Hepatic stellate cell (primary cell): ENCODE measurements around the gene USP25.

Experiments
- DNase-seq: peaks from one replicate; pipeline ENCODE4 v3.0.0; 2011; ENCODE audit warnings: low spot score

USP25 gene, protein sequence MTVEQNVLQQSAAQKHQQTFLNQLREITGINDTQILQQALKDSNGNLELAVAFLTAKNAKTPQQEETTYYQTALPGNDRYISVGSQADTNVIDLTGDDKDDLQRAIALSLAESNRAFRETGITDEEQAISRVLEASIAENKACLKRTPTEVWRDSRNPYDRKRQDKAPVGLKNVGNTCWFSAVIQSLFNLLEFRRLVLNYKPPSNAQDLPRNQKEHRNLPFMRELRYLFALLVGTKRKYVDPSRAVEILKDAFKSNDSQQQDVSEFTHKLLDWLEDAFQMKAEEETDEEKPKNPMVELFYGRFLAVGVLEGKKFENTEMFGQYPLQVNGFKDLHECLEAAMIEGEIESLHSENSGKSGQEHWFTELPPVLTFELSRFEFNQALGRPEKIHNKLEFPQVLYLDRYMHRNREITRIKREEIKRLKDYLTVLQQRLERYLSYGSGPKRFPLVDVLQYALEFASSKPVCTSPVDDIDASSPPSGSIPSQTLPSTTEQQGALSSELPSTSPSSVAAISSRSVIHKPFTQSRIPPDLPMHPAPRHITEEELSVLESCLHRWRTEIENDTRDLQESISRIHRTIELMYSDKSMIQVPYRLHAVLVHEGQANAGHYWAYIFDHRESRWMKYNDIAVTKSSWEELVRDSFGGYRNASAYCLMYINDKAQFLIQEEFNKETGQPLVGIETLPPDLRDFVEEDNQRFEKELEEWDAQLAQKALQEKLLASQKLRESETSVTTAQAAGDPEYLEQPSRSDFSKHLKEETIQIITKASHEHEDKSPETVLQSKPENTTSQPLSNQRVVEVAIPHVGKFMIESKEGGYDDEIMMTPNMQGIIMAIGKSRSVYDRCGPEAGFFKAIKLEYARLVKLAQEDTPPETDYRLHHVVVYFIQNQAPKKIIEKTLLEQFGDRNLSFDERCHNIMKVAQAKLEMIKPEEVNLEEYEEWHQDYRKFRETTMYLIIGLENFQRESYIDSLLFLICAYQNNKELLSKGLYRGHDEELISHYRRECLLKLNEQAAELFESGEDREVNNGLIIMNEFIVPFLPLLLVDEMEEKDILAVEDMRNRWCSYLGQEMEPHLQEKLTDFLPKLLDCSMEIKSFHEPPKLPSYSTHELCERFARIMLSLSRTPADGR

DNA sequence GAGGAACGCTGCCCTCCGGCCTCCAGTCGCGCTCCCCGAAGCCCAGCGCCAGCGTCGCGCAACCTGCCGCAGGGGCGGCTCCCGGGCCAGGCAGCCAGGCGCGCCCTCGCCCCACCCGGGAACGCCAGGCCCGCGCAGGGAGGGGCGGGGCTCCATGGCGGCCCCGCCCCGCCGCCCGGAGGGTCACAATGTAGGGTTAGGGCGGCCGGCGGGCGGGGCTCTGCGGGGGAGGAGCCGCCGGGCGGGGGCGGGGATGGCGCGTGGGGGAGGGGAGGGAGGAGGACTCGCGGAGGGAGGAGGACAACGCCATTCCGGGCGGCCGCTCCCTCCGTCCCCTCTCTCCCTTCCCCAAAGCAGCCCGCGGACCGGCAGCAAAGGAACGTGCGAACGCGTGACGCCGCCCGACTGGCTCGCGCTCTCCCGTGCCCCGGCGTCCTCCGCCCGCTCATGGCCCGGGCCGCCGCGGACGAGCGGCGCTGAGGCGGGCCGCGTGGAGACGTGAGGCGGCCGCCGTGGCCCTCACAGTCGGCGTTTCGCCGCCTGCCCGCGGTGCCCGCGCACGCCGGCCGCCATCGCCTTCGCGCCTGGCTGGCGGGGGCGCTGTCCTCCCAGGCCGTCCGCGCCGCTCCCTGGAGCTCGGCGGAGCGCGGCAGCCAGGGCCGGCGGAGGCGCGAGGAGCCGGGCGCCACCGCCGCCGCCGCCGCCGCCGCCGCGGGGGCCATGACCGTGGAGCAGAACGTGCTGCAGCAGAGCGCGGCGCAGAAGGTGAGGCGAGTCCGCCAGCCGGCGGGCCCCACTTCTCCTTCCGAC is at the start of gene USP25:
Gene USP25, plus strand, starts transcription at position 309 of the 810 bp plus-strand sequence. Its CDS starts 412 bp downstream, at position 721.
- DNase-seq, result peak; percentile 87

DNA sequence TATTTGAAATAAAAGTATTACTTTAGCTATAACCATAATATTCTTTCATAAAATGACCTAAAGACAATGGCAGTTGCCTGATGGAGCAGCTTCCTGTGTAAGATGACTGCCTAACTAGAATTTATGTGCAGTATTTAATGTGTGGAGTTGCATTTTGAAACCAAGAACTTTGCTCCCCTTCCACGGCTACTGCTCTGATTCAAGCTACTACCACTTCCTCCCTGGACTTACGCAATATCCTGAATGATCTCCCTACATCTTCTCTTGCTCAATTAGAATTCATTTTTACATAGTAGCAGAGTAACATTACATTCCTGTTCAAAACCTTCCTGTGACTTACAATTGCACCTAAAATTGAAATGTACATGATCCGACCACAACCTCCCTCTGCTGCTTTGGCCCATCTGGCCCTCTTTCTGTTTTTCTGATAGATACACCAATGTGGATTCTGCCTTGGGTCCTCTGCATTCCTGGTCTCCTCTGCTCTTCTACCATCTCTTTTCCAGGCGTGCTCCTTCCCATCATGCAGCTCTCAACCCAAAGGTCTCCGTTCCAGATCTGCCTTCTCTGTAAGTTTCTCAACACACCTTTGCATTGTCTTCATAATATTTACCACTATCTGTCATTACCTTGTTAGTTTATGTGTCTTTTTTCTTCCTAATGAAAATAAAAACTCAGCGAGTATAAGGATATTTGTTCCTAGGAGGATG is 47.4 kb upstream of the USP25 start:
- no peak for DNase-seq

DNA sequence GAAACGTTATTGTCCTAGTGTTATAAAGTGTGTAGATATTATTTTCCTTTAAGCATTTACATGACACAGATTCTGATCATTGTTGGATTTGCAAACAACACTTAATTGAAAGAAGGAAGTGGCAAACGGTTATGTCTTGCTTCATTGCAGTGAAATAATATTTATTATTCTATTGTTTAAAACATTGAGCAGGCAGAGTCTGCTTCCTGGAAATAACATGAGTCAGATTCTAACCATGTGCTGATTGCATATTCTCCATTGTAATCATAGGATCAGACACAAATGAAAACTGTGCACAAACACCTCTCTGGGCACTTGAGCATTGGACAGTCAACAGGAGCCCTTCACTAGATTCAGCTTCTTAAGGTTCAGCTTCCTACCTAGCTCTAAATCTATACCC is 46.8 kb upstream of the USP25 start:
- DNase-seq, result no peak

DNA sequence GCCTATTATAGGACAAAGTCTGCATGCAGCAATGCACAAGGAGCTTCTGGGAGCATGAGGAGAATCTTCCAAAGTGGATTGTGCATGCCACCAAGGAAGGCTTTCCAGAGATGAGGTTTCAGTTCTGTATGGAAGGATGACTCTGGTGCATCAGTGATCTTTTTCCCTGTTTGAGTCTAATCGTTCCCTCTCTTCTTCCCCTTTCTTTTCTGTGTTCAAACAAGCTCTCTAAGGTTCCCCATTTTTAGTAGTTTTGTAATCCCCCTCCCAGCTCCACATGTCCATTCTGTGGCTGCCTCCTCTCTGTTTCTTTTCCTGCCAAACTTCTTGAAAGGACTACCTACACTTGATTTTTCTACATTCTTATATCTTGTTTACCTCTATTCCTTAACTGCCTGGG is 43.3 kb upstream of the USP25 start:
- no peak for DNase-seq

DNA sequence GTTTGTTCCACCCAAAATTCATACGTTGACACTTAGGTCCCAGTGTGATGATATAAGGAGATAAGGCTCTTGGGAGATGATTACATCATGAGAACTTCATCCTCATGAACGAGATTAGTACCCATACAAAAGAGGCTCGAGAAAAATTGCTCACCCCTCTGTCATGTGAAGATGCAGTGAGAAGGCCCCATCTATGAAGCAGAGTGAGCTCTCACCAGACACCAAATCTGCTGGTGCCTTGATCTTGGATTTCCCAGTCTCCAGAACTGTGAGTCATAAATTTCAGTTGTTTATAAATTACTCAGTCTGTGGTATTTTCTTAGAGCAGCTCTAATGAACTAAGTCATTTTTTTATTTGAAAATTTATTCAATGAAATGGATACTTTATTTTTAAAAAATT is 42.6 kb upstream of the USP25 start:
- no peak for DNase-seq

DNA sequence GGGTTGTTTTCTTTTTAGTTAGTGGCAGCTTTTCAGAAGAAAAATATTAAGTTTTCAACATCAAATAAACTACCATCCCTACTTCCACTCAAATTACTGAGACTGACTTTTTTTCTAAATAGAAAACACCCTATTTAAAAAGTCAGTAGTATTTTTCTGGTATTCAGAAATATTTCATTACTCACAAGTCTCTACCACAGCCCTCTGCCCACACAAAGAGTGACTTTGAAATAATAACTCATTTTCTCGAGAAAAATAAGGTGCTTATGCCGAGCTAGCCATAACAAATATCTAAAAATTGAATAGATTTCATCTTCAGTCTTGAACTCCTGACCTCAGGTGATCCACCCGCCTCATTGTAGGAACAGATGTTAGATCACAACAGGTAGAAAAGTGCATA is 41.8 kb upstream of the USP25 start:
- no peak for DNase-seq

DNA sequence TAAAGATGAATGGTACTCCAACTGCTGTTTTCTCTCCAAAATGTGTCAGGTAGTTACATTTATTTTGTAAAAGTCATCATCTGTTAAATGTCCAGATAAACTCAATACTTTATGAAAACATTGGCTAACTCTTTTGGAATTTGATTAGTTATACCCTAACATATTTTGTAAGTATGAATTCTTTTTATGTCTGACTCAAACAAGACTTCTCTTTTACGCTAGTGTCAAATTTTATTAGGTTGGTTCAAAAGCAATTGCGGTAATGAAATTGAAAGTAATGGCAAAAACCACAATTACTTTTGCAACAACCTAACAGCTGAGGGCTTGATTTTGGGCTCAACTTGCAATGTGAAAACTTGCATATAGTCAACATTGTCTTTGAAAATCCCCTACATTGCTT is 41.0 kb upstream of the USP25 start:
- no peak for DNase-seq

DNA sequence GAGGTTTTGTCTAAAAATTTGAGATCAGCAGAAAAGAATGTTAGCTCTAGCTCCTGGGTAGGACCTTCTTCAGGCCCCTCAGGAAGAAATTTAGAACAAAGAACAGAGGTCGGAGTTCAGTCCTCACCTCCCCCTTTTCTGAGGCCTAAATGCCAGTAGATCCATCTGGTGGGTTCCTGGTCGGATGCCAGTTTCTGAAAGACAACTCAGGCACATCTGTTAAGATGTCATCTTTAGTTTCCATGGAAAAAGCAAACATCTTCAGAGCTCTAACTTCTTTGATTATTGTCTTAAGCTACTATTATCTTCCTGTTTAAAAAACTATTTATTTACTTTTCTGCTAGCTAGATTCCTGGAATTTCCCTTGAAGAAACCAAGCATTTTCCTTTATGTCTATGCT is 37.1 kb upstream of the USP25 start:
- no peak for DNase-seq

DNA sequence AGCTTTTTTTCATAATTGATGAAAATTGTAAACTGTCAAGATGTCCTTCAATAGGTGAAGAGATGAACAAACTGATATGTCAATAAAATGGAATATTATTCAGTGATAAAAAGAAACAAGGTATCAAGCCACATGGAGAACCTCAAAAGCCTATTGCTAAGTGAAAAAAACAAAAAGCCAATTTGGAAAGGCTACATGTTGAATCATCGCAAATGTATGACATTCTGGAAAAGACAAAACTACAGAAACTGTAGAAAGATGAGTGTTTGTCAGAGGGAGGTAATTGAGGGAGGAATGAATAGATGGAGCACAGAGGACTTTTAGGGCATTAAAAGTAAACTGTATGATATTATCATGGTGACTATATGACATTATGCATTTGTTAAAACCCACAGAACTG is 34.5 kb upstream of the USP25 start:
- no peak for DNase-seq

DNA sequence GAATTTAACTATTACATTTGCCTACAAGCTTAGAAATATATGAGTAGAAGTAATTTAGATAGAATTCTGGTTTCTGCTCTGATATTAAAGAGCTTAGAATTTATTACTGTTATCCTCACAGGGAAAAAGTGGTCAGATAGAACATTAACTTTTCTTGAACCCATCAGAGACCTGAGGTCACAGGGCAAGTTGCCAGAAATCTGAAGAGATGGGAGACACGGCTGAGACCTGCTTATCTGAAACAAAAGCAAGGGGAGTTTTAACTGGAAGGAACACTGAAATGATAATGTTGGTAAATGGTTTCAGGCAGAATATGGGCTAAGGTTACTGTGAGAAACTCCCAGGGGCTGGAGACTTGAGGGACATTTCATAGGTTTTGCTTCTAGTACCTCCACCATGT is 28.0 kb upstream of the USP25 start:
- no peak for DNase-seq

DNA sequence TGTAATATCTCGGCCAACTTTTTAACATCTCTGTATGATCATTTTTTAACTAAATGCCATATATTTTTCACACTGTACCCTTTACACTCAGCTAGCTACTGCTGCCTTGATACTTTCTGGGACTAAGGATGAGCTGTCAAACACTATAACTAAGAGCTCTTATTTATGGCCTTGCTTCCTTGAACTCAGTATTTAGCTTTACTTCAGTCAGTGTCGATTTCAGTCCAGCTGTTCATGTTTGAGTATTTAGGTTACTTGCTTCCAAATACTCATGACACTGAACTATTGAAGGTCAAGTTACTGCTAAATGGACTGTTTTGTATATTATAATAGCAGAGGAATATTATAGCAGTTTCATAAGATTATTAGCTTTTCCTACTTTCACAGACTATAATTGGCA is 25.9 kb upstream of the USP25 start:
- DNase-seq, result no peak

DNA sequence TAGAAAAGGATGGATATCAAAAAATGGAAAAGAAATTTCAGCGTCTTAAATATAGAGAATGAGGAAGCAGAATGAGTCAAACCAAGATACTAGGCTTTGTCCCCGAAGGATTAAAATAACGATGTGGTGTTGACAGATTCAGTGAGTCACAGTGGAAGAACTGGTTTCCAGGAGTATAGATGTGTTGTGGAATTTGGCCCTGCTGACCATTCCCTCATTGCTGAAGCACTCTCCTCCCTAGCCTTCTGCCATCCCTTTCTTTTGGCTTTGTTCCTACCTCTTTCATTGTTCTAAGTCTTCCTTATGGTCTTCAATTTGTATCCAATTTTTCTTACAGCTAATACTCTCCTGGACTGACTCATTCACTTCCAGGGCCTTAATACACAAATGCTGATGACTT is 23.1 kb upstream of the USP25 start:
- peak; percentile 62 for DNase-seq

DNA sequence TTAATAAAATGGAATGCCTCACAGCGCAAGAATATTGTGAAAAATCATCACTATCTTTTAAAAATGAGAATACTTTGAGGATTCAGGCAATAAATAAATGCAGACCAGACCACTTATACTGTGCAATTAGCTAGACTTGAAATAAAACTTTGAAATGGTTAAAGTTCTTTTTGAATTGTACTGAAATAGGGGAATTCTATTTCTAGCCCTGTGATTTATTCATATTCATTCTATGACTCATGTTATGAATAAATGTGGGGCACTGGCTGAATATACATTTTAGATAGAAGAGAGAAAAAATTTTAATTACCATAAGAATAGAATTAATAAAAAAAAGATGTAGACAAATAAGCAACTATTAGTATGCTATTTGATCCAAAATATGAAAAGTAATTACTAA is 16.4 kb upstream of the USP25 start:
- DNase-seq, result no peak

DNA sequence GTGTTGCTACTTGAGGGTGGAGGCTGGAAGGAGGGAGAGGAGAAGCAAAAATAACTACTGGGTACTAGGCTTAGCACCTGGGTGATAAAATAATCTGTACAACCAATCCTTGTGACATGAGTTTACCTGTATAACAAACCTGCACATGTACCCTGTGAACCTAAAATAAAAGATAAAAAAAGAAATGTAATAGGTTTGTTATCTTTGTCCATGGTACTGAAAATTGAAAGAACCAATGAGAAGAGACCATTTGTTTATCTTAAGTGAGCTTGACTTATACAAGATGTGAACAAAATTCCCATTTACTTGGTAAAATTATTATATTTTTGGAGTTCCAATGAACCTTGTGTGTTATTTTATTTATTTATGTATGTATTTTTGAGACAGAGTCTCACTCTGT is 11.1 kb upstream of the USP25 start:
- DNase-seq, result no peak

DNA sequence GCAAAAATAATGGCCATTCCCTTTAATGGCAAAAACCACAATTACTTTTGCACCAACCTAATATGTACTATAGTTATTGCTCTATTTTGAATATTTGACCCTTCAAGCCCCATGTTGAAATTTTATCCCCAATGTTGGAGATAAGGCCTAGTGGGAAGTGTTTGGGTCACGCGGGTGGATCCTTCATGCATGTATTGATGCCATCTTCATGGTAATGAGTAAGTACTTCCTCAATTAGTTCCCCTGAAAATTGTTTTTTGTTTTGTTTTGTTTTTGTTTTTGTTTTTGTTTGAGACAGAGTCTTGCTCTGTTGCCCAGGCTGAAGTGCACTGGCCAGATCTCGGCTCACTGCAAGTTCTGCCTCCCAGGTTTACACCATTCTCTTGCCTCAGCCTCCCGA is 9.8 kb upstream of the USP25 start:
- no peak for DNase-seq

DNA sequence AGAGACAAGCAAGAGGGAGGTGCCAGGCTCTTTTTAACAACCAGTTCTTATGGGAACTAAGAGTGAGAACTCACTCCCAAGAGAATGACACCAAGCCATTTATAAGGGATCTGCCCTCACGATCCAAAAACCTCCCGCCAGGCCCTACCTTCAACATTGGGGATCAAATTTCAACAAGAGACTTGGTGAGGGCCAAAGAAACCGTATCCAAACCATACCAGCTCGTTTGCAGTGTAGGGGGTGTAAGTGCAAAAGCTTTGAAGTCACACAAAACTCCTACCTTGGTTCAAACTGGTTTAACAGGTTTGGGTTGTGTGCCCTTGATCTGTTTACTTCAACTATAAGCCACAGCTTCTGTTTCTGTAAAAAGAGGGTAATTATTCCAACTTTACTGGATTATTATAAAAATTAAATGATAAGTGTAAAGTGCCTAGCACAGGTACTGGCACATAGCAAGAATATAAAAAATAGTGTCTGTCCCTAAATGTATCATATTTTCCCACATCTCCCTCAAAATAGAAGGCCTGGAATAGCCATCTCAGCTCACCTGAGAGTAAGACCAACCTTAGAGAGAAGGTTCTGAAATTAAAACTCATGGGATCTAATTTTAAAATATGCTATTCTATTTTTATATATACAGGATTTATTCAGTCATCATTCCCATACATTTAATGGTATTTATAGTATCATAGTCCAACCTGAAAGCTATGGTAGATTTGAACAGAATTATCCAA is 7.0 kb upstream of the USP25 start:
- DNase-seq, result no peak

DNA sequence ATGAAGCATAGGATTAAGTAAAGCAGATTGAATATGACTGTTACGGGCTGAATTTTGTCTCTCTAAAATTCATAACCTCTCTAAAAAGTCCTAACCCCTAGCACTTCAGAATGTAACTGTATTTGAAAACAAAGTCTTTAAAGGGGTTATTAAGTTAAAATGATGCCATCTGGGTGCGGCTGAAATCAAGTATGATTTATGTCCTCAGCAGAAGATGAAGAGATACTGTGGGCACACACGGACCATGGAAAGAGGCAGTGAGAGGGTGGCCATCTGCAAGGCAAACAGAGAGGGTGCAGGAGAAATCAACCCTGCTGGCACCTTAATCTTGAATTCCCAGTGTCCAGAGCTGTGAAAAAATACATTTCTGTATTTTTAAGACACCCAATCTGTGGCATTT is 3.8 kb upstream of the USP25 start:
- DNase-seq, result no peak

DNA sequence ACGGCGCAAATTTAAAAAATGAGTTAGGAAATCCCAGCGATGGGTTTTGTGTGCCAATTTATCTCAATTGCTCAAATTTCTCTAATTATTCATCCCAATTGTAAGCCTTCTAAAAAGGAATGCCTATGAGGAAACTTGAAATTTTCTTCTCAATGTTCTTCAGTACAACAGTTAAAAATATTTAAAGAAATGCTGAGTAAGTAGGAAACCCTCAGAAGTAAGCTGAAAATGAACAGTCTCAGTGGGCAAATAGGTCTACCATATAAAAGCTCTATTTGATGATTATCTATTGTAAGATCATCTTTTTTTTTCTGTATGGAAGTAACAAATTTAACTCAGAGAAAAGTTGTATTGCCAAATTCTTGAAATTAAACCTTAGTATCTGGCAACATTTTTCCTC is 1.7 kb upstream of the USP25 start:
- no peak for DNase-seq

DNA sequence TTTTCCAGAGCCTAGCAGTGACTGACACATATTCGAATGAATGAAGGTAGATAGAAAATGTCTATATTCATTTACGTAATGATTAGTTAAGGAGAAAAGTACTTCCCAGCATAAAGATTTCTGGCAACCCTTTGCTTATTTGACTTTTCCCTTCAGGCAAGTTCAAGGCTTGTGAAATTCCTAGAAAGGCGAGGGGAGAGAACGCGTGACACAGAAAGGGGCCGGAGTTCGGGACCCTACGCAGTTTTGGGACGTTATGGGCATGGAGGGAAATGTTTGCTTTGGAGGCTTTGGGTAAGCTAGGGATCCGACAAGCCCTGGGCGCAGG is 472 bp upstream of the USP25 start:
- no peak for DNase-seq

DNA sequence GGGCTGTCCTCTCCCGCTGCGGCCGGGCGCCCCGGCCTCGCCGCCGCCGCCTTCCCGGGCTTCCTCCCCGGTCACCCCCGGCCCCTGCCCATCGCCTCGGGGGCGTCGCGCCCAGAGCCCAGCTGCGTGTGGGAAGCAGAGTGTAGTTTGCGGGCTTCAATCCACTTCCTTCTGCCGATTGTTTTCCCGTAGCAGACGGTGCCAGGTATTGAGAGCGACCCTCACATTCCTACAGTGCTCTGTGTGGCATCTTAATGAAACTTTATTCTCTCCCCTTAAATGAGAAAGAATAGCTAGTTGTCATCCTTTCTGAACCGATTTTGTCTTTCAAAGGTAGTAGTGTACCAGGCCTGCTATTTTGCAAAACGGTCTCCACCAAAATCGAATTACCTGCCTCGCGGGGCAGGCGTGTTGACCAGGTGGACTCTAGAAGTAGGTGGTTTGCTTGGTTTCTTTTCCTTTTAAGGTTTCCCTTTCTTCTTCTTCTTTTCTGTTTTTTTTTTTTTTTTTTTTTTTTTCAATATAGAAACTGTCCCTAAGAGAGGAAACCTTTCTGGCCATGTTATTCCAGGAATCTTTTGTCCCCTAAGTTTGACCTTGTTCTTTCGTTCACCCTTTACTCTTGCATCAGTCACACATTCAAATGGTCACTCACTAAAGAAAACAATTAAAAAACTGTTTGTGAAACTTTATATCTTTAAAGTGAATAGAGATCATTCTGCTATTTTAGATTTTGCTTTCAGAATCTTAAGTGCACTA is 881 bp downstream of the USP25 start:
- DNase-seq, result no peak
